Progenitor cell of endocrine pancreas (in vitro differentiated cells): ENCODE data around the gene INSYN1. TPM values are rescaled to one million over a fixed set of nuclear protein-coding genes. Genes with fewer than 3 reads are reported as not detected.

ENCODE experiments used
- DNase-seq: peaks from one replicate; pipeline ENCODE4 v3.0.0; 2021; ENCODE audit warnings: low spot score; ENCODE audit not compliant: unreplicated experiment
- H3K27ac Mint-ChIP-seq: 2 replicates; pipeline ENCODE4 v1.8.0; 2021; ENCODE audit warnings: mild to moderate bottlenecking, moderate library complexity, mixed read lengths
- H3K27me3 Mint-ChIP-seq: 2 replicates; pipeline ENCODE4 v1.8.0; 2021; ENCODE audit warnings: mixed read lengths
- H3K36me3 Mint-ChIP-seq: 2 replicates; pipeline ENCODE4 v1.8.0; 2022; ENCODE audit warnings: mixed read lengths; ENCODE audit not compliant: insufficient read depth
- H3K4me1 Mint-ChIP-seq: 2 replicates; pipeline ENCODE4 v1.8.0; 2021; ENCODE audit warnings: low read depth, mixed read lengths
- H3K4me3 Mint-ChIP-seq: 2 replicates; pipeline ENCODE4 v1.8.0; 2021; ENCODE audit warnings: low read depth, mild to moderate bottlenecking, moderate library complexity, mixed read lengths
- H3K9me3 Mint-ChIP-seq: 2 replicates; pipeline ENCODE4 v1.8.0; 2021; ENCODE audit warnings: low read depth, mixed read lengths
- total RNA-seq: library from RNA; stranded (reverse); gene quantifications from 2 replicates; pipeline ENCODE4 v1.2.1, GENCODE V29; 2021
- TF ChIP-seq, protein P1 (sequence below): fragments of 200-600 bp; sonication (generic); IDR thresholded peaks from one replicate; pipeline ENCODE4 v1.5.0; 2021; ENCODE audit warnings: antibody characterized with exemption, mild to moderate bottlenecking; ENCODE audit not compliant: unreplicated experiment

INSYN1 gene
- total RNA-seq, 1 donor from 2014 or later, result 3.7 TPM

DNA sequence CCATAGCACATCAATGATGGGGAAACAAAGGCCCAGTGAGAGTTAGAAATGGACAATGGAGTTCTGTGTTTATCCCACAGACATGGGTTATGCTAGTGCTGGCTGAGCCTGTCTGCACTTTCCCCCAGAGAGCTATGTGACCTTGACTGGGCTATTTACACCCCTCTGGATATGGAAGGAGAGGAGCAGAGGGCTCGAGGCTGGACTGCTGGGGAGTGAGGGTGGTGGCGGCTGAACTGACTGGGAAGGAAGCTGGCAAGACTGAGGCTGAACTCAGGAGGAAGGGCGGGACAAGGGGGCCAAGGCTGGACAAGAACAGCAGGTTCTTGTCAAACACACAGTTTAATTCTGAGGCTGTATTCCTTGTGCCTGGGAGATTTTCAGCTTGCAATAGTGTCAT lies 10.8 kb upstream of the INSYN1 start:
- Mint-ChIP-seq H3K4me3 (no peak overlapping the region), H3K4me1 (no peaks in the 10 kb centered on the region), H3K9me3 (no peaks in the 10 kb centered on the region), H3K27ac (no peak overlapping the region), H3K27me3 (peaks cover 16% of the 10 kb centered on the region), H3K36me3 (no peaks in the 10 kb centered on the region)
- no peak for DNase-seq
- TF ChIP-seq, protein P1, sequence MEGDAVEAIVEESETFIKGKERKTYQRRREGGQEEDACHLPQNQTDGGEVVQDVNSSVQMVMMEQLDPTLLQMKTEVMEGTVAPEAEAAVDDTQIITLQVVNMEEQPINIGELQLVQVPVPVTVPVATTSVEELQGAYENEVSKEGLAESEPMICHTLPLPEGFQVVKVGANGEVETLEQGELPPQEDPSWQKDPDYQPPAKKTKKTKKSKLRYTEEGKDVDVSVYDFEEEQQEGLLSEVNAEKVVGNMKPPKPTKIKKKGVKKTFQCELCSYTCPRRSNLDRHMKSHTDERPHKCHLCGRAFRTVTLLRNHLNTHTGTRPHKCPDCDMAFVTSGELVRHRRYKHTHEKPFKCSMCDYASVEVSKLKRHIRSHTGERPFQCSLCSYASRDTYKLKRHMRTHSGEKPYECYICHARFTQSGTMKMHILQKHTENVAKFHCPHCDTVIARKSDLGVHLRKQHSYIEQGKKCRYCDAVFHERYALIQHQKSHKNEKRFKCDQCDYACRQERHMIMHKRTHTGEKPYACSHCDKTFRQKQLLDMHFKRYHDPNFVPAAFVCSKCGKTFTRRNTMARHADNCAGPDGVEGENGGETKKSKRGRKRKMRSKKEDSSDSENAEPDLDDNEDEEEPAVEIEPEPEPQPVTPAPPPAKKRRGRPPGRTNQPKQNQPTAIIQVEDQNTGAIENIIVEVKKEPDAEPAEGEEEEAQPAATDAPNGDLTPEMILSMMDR, result no peak

DNA sequence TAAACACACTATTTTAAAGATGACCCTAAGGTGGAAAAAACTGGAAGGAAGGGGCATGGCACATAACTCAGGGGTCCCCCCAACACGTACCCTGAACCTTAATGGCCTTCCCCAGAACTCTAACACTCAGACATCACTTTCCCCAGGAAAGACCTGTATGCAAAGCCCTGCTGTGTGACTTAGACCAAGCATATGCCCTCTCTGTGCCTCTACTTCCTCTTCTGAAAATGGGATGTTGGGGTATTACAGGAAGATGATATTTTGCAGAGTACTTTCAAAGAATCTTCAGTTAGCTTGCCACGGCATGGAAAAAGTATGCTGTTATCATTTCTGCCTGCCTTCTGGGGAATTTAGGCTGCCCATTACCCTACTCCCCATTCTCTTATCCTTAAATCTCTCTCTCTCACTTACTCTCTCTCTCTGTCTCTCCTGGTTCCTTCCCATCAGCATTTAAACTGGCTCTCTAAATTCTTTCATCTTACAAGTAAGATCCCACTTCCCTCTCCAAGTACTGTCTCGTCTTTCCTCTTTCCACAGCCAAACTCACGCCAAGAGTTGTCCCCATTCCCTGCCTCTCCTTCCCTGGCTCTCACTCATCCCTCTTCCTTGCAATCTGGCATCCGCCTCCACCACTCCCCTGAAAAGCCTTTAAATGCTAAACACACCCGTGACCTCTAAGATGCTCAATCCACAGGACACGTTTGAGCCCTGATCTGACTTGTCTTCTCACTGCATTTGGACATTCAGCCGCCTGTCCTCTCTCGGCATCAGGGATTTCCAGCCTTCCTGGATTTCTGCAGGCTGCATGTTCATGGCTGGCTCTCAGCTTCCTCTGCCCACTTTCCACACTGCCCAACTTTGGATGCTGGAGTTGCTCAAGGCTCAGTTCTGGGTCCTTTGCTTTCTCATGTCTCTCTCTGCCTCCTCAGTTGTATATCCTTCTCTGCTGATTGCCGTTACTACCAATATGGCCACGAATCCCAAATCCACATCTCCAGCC lies 7.5 kb upstream of the INSYN1 start:
- DNase-seq, result no peak
- Mint-ChIP-seq H3K36me3 (no peaks in the 10 kb centered on the region), H3K4me1 (no peaks in the 10 kb centered on the region), H3K4me3 (no peak overlapping the region), H3K27ac (no peak overlapping the region), H3K9me3 (no peaks in the 10 kb centered on the region), H3K27me3 (peaks cover 16% of the 10 kb centered on the region)
- TF ChIP-seq, protein P1, result no peak

DNA sequence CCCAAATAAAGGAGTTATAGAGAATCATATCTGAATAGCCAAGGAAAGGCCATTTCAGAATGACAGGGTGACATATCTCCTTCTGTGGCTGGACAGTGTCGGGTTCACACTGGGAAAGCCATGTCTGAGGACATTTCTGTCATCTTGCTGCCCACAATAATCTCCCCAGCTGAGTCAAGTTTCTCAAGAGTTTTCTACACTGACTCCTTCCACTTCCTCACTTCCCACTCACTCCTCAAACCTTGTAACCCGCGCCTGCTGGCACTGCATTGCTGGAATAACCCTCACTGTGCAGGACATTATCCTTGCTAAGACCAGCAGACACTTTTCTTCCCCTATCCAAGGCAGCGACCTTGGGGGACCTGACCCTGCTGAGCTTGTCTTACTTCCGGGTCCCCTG lies 5.3 kb upstream of the INSYN1 start:
- TF ChIP-seq, protein P1, result no peak
- H3K9me3 Mint-ChIP-seq, result no peaks in the 10 kb centered on the region
- H3K27ac Mint-ChIP-seq, result no peak overlapping the region
- no peaks in the 10 kb centered on the region for H3K36me3 Mint-ChIP-seq
- peaks cover 30% of the 10 kb centered on the region for H3K27me3 Mint-ChIP-seq
- peaks cover 1% of the 10 kb centered on the region for H3K4me1 Mint-ChIP-seq
- no peak overlapping the region for H3K4me3 Mint-ChIP-seq
- no peak for DNase-seq

DNA sequence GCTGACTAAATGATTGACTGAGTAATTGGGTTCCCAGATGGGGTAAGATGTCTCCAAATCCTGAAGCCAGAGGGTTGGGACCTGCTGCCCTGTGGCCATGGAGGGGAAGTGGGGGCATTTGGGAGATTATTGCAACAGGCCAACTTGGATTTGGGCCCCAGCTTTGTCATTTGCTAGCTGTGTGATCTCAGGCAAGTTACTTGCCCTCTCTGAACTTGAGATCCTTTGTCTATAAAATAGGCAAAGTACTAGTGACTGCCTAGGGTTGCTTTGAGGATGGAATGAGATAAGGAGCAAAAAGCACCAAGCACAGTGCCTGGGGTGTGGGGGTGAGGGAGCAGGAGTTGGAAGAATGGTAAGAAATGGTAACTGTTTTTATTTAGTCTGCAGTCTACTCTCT lies 4.4 kb upstream of the INSYN1 start:
- Mint-ChIP-seq H3K36me3 (no peaks in the 10 kb centered on the region), H3K9me3 (no peaks in the 10 kb centered on the region), H3K4me1 (peaks cover 1% of the 10 kb centered on the region), H3K27me3 (peaks cover 31% of the 10 kb centered on the region), H3K27ac (no peak overlapping the region), H3K4me3 (no peak overlapping the region)
- DNase-seq, result no peak
- TF ChIP-seq, protein P1, result no peak

DNA sequence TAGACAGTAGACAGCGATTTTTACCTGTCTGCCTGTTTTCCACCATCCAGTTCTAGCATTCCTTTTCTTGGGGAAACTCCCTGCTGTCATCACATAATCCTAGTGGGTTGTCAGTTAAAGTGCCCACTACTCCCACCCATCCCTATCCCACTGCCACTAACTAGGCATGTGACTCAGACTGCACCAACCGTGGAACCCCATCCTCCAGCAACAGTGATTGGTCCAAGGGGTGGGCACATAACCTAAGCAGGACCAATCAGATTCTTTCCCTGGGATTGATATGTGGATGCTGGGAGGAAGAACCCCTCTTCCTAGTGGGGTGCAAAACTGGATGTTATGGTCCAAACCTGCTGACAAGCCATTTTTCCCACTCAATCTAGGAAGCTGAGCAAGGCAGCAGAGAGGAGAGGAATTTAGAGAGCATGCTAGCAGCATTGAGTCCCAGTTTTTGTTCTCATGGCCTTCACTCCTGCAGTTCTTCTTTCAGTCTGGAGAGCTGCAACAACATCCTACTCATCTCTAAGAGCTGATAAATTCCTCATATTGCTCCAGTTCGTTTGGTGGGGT lies 3.9 kb upstream of the INSYN1 start:
- peaks cover 31% of the 10 kb centered on the region for H3K27me3 Mint-ChIP-seq
- H3K4me3 Mint-ChIP-seq, result no peak overlapping the region
- H3K27ac Mint-ChIP-seq, result no peak overlapping the region
- H3K9me3 Mint-ChIP-seq, result no peaks in the 10 kb centered on the region
- TF ChIP-seq, protein P1, result no peak
- peaks cover 1% of the 10 kb centered on the region for H3K4me1 Mint-ChIP-seq
- no peaks in the 10 kb centered on the region for H3K36me3 Mint-ChIP-seq
- no peak for DNase-seq
